ENCODE data around the gene EML4.
"Not testable (repeated sequence)": the region's sequence is repeated elsewhere in the genome, so short reads cannot be mapped to it uniquely, and the experiment has no call there.

The EML4 gene

DNA sequence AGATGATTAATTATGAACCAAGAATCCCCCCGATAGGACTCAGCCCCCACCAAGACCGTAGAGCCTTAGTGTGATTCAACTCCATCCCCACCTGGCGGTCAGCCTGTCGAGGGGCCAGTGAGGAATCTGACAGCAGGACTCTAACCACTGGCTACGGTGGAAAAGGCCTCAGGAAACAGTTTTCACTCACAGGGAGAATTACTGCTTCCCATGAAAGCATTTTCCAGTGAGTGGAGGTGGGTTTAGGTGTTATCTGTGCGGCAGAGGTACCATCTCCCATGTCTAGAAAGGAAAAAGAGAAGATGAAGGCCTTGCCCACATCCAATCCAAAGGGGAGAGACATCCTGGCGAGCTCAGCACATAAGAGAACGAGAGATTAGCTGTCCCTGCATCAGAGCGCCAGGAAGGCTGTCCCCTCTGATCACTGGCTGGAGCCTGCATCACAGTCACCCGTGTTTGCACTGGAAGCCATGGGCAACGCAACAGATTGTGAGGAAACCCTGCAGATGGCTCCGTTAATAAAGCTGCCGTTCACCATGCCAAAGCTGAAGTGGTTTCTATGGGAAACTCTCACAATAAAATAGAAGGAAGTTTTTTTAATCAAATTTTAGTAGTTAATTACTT is 169.5 kb downstream of the EML4 start:
- DNase-seq: no peak

- DNase-seq: no peak
These were observed 170.2 kb downstream of the EML4 start for GRCh38 chr2:42339191-42339912.

DNA sequence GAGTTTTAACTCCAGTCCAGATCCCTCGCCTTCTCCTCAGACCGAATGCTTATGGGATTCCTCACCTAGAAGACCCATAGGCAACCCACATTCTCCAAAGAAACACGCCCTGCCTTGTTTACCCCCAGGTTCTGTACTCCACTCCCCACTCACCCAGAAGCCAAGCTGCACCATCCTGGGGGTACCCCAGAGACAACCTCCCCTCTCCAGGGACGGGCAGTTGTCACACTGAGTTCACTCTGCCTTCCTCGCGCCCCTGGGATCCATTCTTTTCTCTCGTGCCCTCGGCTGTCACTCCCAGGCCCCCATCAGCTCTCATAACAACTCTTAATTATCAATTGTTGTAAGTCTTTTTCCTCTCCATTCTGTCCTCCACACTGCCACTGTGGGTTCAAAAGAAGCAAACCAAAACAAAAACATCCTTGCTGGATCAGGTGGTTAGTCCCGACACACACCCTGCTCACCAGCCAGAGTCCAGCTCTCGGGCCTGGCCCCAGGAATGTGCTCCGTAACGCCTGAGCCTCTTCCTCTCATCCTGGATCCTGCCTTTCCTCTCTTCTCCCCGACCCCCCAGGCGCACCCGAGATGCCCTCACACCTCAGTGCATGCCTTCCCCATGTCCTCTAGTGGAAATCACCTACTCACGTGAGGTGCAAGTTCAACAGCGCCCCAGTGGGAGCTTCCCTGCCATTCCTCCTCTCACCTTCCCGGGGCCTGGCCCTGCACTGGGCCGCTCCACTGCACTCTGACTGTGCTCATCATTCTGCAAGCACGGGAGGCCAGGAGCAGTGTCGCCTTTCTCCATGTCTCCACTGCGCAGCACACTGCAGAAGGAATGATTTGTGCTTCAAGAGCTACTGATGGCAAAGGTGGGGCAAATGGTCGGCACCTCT is 171.1 kb downstream of the EML4 start:
- DNase-seq: no peak

DNA sequence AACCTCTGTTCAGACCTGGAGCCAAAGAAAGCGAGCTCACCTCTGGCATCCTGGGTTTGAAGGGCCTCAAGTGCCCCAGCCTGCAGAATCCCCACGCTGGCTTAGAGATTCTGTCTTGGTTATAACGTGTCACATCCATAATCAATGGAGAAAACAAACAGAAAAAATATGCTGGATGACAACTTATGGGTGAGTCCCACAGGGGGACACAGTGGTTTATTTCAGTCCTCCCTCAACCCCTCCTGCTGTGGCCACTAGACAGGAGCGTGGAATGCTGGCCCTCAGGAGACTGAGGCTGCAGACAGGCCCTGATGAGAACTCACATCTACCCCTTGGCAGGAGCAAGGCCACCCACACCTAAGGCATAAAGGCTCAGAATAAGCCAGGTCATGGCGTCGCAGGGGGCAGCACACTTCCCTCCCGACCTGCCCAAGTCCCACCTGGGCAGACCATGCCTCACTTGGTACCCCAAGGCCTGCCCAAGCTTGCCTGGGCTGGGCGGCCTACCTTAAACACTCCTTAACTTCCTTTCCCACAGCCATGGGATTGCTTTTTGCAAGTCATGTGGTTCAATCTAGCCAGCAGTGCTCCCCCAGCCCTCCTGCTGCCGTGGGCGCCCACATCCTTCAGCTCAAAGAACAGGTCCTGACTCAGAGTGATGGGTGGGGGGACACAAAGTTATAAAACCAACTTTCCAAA is 171.9 kb downstream of the EML4 start:
- no peak for DNase-seq

GRCh38 chr2:42342061-42342794 is 173.1 kb downstream of the EML4 start:
- no peak for DNase-seq

- no peak for DNase-seq
These were observed 173.7 kb downstream of the EML4 start for GRCh38 chr2:42342795-42343241.

- DNase-seq: no peak
These were observed 176.8 kb downstream of the EML4 start for GRCh38 chr2:42345986-42346385.

GRCh38 chr2:42346856-42347255 is 177.7 kb downstream of the EML4 start:
- not testable (repeated sequence) for DNase-seq

DNA sequence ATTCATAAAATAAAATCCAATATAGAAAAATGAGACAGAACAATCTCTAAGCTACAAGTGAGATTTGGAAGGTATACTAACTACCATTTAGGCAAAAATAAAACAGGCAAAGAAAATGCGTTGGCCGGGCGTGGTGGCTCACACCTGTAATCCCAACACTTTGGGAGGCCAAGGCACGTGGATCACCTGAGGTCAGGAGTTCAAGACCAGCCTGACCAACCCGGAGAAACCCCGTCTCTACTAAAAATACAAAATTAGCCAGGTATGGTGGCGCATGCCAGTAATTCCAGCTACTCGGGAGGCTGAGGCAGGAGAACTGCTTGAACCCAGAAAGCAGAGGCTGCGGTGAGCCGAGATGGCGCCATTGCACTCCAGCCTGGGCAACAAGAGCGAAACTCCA is 178.4 kb downstream of the EML4 start:
- DNase-seq: not testable (repeated sequence)

DNA sequence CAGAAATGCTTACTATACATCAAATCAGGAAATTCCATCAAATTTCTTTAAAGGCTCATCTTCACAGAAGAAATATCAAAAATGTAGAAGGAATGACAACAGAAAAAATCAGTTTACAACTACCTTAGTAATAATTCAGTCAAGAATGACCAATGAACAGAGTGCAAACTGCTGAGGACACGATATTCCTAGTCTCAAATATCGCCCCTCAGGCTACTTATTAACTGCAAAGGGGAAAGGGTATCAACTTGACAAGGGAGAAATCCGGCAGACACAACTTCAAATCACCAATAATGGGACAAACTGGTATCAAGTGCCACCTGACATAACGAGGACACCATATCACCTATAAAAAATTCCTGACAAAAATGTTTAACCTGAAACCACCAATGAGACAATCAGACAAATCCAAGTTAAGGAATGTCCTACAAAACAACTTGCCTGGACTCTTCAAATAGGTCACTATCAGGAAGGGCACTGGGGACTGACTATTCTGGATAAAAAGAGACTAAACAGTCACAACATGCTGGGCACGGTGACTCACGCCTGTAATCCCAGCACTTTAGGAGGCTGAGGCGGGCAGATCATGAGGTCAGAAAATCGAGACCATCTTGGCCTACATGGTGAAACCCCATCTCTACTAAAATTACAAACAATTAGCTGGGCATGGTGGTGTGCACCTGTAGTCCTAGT is 179.1 kb downstream of the EML4 start:
- no peak for DNase-seq

- no peak for DNase-seq
These were observed 181.4 kb downstream of the EML4 start for GRCh38 chr2:42350434-42351063.

DNA sequence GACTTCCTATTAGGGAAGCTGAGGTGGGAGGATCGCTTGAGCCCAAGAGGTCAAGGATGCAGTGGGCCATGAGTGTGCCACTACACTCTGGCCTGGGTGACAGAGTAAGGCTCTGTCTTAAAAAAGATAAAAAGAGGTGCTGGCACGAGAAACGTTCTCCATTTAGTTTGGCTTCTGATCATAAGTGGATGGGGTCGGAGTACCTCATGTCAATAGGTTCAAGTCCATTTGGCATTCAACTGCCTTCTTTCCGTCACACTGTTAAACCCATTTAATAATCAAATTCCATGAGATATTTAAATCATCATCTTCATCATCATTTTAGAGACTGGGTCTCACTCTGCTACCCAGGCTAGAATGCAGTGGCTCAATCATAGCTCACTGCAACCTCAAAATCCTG is 182.7 kb downstream of the EML4 start:
- no peak for DNase-seq

- DNase-seq: no peak
These were observed 184.8 kb downstream of the EML4 start for GRCh38 chr2:42353792-42354429.

DNA sequence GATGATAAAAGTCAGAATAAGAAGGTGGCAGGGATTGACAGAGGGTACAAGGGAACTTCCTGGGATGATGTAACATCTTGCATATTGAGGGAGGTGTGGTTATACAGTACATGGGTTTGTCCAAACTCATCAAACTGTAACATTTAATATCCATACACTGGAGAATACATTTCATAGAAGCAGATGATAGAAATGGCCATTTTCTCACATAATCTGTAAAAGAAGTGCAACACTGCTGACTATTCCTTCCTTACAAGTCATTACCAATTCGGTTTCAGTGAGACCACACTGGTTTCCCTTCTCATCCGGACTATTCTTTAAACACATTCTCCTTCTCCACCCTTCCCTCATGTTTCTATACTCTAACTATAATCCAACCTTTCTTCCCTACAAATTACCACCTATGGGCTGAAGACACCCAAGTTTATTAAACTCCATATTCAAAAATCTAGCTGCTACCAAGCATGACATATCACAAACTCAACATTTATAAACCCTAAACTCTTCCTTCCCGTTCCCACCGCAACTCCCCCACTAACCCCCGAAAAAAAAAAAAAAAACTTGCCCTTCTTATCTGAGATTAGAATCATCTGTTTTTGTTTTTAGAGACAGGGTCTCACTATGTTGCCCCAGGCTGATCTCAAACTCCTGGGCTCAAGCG is 190.3 kb downstream of the EML4 start:
- no peak for DNase-seq

DNA sequence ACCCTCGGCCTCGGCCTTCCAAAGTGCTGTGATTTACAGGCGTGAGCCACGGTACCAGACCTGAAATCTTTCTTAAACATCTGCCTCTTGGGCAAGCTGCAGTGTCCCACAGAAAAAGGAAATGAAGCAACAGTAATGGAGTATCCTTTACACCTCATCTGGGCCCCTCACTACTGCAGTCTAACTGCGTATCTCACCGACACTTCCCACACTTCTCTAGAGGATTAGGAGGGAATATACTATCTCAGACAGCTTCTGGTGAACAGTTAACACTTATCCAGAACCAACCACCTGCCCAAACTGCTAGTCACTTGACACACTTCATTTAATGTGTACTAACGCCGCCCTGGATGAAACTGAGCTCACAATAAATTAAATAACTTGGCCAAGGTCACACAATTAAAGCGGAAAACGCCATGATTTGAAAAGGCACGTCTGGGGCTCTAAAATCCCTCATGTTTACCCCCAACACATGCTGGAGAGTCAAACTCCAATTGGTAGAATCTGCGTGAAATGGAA is 190.9 kb downstream of the EML4 start:
- no peak for DNase-seq

DNA sequence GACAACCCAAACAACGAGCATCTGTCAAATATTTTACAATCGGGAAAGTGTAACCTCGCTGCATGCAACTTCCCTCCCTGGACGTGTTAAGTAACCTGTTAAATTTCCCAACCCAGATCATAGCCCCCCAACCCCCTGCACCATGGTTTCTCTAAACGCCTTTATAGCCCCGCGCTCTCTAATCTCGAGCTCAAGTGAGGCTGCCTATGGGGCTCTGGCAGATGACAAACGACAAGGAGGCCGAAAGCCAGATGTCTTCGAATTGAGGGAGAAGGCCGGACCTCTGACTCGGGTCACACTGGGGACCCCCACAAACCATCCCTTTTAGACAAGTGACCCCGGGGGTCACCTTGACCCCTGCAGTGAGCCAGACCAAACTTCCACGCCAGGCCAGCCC is 191.3 kb downstream of the EML4 start:
- no peak for DNase-seq

DNA sequence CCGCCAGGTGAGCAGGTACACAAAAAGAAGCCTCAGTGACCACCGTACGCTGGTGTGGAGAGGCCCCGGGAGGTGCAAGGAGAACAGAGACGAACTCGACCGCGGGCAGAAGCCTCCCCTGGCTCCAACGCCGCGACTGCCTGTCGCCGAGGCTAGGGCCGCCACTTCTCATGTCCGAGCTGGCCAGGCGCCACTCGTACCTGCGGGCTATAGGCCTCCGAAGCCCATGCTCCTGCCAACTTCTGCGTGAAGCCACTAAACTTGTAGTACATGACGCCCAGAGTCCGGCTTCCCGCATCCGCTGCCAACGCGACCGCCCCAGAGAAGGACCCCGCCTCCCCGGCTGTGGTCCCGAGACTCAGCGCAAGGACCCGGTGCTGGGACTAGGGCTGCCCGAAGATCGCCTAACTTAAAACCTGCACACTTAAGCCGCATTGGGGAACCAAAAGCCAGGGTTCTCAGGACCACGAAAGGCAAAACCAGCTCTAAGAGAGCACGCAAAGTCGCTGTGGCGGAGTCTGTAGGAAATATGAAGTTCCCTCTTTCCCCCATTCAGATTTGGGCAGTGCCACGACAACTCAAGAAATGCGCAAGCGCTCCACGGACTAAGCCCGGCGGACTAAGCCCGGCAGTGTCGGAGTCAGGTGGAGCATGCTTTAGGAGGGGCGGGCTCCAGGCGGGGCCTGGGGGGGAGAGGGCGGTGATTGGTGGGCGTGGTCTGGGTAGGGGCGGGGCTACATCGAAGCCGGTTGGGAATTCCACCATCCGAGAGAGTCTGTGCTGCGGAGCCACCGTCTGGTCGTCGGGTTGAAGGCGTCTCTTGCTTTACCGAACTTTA is 192.0 kb downstream of the EML4 start, which contains the start of gene COX7A2L:
TSS of gene COX7A2L (minus strand) at position 328 of the 838 bp plus-strand sequence. CDS start at position 272, 56 bp downstream.
- DNase-seq: peak; percentile 100

GRCh38 chr2:42361728-42362283 is 192.7 kb downstream of the EML4 start:
- DNase-seq: no peak
